GM19397 (cell line): ENCODE measurements around the gene FAM83C.

Experiments
- ATAC-seq: cut with Tn5 transposase; IDR thresholded peaks from one replicate; pipeline ENCODE4 v1.9.1; 2021; ENCODE audit warnings: mild to moderate bottlenecking, moderate library complexity; ENCODE audit not compliant: unreplicated experiment

The FAM83C gene

GRCh38 chr20:35300469-35301262 is 8.4 kb upstream of the FAM83C start:
- ATAC-seq, result no peak

GRCh38 chr20:35299780-35300179 is 7.6 kb upstream of the FAM83C start:
- ATAC-seq, result no peak

GRCh38 chr20:35298264-35298663 is 6.0 kb upstream of the FAM83C start:
- no peak for ATAC-seq

- ATAC-seq, result no peak
These were observed 5.5 kb upstream of the FAM83C start for GRCh38 chr20:35297740-35298139.

GRCh38 chr20:35297155-35297554 is 4.9 kb upstream of the FAM83C start:
- no peak for ATAC-seq

- ATAC-seq, result no peak
These were observed 3.9 kb upstream of the FAM83C start for GRCh38 chr20:35296101-35296554.

- ATAC-seq, result no peak
These were observed 3.4 kb upstream of the FAM83C start for GRCh38 chr20:35295674-35296073.

GRCh38 chr20:35295058-35295457 is 2.8 kb upstream of the FAM83C start:
- no peak for ATAC-seq

GRCh38 chr20:35294293-35294685 is 2.1 kb upstream of the FAM83C start:
- ATAC-seq, result no peak

GRCh38 chr20:35293303-35294292 is 1.4 kb upstream of the FAM83C start:
- ATAC-seq, result no peak

GRCh38 chr20:35292504-35293285 is 470 bp upstream of the FAM83C start:
- ATAC-seq, result no peak

GRCh38 chr20:35290887-35291417 is 1.3 kb downstream of the FAM83C start:
- ATAC-seq, result no peak

- ATAC-seq, result no peak
These were observed 1.9 kb downstream of the FAM83C start for GRCh38 chr20:35290186-35290886.

- ATAC-seq, result no peak
These were observed 3.7 kb downstream of the FAM83C start for GRCh38 chr20:35288325-35289060.

GRCh38 chr20:35287509-35288324 is 4.5 kb downstream of the FAM83C start:
- no peak for ATAC-seq

GRCh38 chr20:35286899-35287508 is 5.2 kb downstream of the FAM83C start:
- no peak for ATAC-seq

- ATAC-seq, result no peak
These were observed 5.9 kb downstream of the FAM83C start for GRCh38 chr20:35286077-35286898.

GRCh38 chr20:35285806-35286076 is 6.5 kb downstream of the FAM83C start:
- ATAC-seq, result no peak
